Mesodermal cell (in vitro differentiated cells): Measurements from ENCODE around the gene ZNF280B.
"Not testable (repeated sequence)": the region's sequence is repeated elsewhere in the genome, so short reads cannot be mapped to it uniquely, and the experiment has no call there.

Source experiments
- H3K27ac ChIP-seq: 2 replicates; pipeline ENCODE4 v1.7.0; 2013; ENCODE audit warnings: mild to moderate bottlenecking, low read depth, low read length, moderate library complexity; ENCODE audit not compliant: severe bottlenecking
- H3K36me3 ChIP-seq: 2 replicates; pipeline ENCODE4 v1.7.1; 2013; ENCODE audit warnings: mild to moderate bottlenecking, low read length, moderate library complexity; ENCODE audit not compliant: control insufficient read depth, insufficient read depth
- H3K4me1 ChIP-seq: one replicate; pipeline ENCODE4 v1.7.1; 2013; ENCODE audit warnings: mild to moderate bottlenecking, low read length; ENCODE audit not compliant: insufficient read depth, control insufficient read depth, poor library complexity, severe bottlenecking
- H3K4me3 ChIP-seq: 2 replicates; pipeline ENCODE4 v1.7.0; 2013; ENCODE audit warnings: low read length, control low read depth, mild to moderate bottlenecking; ENCODE audit not compliant: insufficient read depth, poor library complexity, severe bottlenecking; ENCODE audit errors: extremely low read depth
- H3K9me3 ChIP-seq: 2 replicates; pipeline ENCODE4 v1.7.1; 2013; ENCODE audit warnings: mild to moderate bottlenecking, low read length, moderate library complexity; ENCODE audit not compliant: control insufficient read depth
- WGBS, 2 experiments: methylation state at CpG; one replicate each; pipeline ENCODE4 v1.1.5; 2013; ENCODE audit warnings: missing lambda C conversion rate in 2 of 2; ENCODE audit not compliant: insufficient coverage in 2 of 2; 5-methylcytosine and 5-hydroxymethylcytosine counted together

The ZNF280B gene

GRCh38 chr22:22506736-22507135 is 1.8 kb downstream of the ZNF280B start:
- H3K4me1 ChIP-seq: peaks cover 4% of the 10 kb centered on the region
- H3K27ac ChIP-seq: no peak overlapping the region
- WGBS, 2 experiments: 80 to 100% methylated on average over 1 of the region's 1 CpG
- H3K4me3 ChIP-seq: no peak overlapping the region
- H3K36me3 ChIP-seq: peaks cover 48% of the 10 kb centered on the region
- peaks cover 9% of the 10 kb centered on the region for H3K9me3 ChIP-seq

- H3K27ac ChIP-seq: no peak overlapping the region
- WGBS, 2 experiments: 86% methylated on average over 1 of the region's 2 CpGs; no CpG with 5 or more reads in 1 of the 2 experiments
- no peaks in the 10 kb centered on the region for H3K9me3 ChIP-seq
- peaks cover 35% of the 10 kb centered on the region for H3K36me3 ChIP-seq
- no peak overlapping the region for H3K4me3 ChIP-seq
- no peaks in the 10 kb centered on the region for H3K4me1 ChIP-seq
Measured at GRCh38 chr22:22498267-22498666, 10.3 kb downstream of the ZNF280B start.

DNA sequence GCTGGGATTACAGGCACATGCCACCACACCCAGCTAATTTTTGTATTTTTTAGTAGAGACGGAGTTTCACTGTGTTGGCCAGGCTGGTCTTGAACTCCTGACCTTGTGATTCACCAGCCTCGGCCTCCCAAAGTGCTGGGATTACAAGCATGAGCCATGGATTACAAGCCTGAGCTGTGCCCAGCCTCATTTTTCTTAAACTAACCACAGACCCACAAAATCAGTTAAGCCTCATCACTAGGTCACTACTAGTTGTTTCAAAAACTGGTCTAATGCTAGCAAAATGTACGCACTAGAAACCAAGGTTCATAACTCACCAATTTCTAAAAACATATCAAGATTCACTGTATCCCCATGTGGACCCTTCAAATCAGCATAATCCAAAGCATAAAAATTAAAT is 17.0 kb downstream of the ZNF280B start:
- not testable (repeated sequence) for H3K27ac ChIP-seq, H3K9me3 ChIP-seq, H3K4me3 ChIP-seq, H3K4me1 ChIP-seq
- 92 to 94% methylated on average over 3 of the region's 3 CpGs for WGBS, 2 experiments
- peaks cover 51% of the 10 kb centered on the region for H3K36me3 ChIP-seq

GRCh38 chr22:22488736-22489135 is 19.8 kb downstream of the ZNF280B start:
- Histone ChIP-seq H3K4me3 (no peak overlapping the region), H3K9me3 (no peaks in the 10 kb centered on the region), H3K36me3 (peaks cover 66% of the 10 kb centered on the region), H3K27ac (no peak overlapping the region), H3K4me1 (no peaks in the 10 kb centered on the region)
- 86 to 94% methylated on average over 3 of the region's 5 CpGs for WGBS, 2 experiments

DNA sequence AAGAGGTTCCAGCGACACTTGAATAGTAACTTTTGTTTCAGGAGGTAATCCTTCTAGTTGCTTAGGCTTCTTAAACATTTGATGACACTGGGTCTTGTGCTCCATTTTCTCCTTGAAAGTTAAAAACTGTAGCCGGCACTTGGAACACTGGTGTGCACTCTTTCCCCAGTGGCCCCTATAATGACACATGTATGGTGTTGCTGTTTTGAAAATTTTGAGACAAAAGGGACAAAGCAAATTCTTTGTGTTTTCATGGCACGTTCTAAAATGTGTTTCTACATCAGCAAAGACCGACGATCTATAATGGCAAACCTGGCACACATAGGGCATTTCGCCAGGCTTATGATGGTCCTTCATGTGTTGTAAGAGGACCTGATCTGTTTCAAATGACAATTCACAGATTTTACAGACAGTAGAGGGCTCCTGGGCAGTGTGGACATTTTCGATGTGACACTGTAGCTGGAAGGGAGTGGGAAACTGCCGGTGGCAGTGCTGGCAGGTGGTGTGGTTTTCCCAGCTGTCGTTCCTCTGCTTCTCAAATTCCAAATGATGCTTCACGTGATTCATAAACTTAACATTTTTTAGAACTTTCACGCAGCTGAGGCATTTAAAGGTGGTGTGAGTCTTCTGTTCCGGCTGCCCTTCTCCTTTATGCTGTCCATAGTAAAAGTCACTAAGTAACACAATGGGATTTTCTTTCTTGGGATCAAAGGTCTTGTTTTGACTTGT is 20.5 kb downstream of the ZNF280B start:
- 88 to 89% methylated on average over 7 to 9 of the region's 12 CpGs for WGBS, 2 experiments
- Histone ChIP-seq H3K4me3 (no peak overlapping the region), H3K9me3 (no peaks in the 10 kb centered on the region), H3K4me1 (no peaks in the 10 kb centered on the region), H3K27ac (no peak overlapping the region), H3K36me3 (peaks cover 59% of the 10 kb centered on the region)

- no peak overlapping the region for H3K27ac ChIP-seq
- H3K9me3 ChIP-seq: no peaks in the 10 kb centered on the region
- no peaks in the 10 kb centered on the region for H3K4me1 ChIP-seq
- WGBS, 2 experiments: 82 to 100% methylated on average over 2 of the region's 6 CpGs
- H3K4me3 ChIP-seq: no peak overlapping the region
- H3K36me3 ChIP-seq: peaks cover 51% of the 10 kb centered on the region
Measured at GRCh38 chr22:22487059-22487458, 21.5 kb downstream of the ZNF280B start.

DNA sequence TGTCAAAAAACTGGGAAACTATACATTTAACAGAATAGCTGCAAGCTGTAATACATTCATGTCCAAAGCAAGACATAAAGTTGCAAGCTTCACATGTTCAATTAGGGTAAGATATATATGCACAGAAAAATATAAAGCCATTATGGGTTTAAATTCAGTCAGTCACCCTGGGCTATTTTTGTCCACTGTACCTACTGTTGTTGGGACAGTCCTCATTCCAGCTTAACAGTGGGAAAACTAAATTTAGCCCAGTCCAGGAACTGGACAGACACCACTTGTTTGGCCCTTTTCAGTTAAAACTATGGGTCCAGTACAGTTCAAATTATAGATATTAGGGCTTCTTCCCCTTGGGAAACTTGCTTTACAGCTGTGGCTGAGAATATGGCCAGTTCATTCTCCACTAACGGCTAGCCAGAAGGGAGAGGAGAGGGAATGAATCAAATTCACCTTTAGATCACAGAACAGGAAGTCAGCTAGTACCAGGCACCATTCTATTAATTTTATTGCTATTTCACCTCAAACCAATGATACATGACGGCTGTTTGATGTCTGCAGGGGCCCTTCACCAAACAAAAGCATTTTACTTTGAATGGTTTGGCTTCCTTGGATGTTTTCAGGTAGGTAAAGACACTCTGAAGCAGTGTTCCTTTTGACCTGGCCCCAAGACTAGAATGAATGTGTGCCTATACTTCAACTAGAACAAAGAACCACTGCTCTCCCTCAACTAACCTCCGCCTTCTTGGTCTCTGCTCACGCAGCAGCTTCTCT is 22.2 kb downstream of the ZNF280B start:
- Histone ChIP-seq H3K4me1 (no peaks in the 10 kb centered on the region), H3K27ac (no peak overlapping the region), H3K9me3 (no peaks in the 10 kb centered on the region), H3K4me3 (no peak overlapping the region), H3K36me3 (peaks cover 46% of the 10 kb centered on the region)
- WGBS, 2 experiments: 95 to 100% methylated on average over 1 to 2 of the region's 4 CpGs

- Histone ChIP-seq H3K4me1 (no peaks in the 10 kb centered on the region), H3K36me3 (peaks cover 45% of the 10 kb centered on the region), H3K27ac (no peak overlapping the region), H3K4me3 (no peak overlapping the region), H3K9me3 (no peaks in the 10 kb centered on the region)
- WGBS, 2 experiments: 92 to 93% methylated on average over 3 of the region's 3 CpGs
Measured at GRCh38 chr22:22485524-22485923, 23.0 kb downstream of the ZNF280B start.

- no peak overlapping the region for H3K27ac ChIP-seq
- H3K36me3 ChIP-seq: peaks cover 41% of the 10 kb centered on the region
- no peak overlapping the region for H3K4me3 ChIP-seq
- H3K9me3 ChIP-seq: no peaks in the 10 kb centered on the region
- no peaks in the 10 kb centered on the region for H3K4me1 ChIP-seq
- WGBS, 2 experiments: 93 to 96% methylated on average over 7 to 11 of the region's 11 CpGs
Measured at GRCh38 chr22:22484023-22484422, 24.5 kb downstream of the ZNF280B start.

DNA sequence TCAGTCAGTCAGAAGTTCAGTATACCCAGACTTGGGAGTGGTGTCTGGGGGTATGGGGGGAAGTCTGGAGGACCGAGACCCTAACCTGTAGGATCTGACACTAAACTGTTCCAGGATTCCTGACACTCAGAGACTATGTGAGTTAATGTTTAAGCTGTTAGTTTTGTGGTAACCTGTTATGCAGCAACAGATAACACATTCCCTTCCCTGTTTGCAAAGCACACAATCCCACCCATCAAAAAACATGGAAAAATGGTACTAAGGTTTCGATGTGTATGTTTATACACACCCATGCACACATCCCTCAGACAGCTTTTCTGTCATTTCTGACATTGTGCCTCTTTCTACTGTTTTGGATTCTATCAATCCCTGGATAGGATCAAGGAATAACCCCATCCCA is 27.6 kb downstream of the ZNF280B start:
- Histone ChIP-seq H3K4me3 (no peak overlapping the region), H3K9me3 (no peaks in the 10 kb centered on the region), H3K27ac (no peak overlapping the region), H3K36me3 (peaks cover 15% of the 10 kb centered on the region), H3K4me1 (no peaks in the 10 kb centered on the region)
- WGBS, 2 experiments: 92 to 100% methylated on average over 1 to 2 of the region's 2 CpGs

- Histone ChIP-seq H3K27ac (no peak overlapping the region), H3K36me3 (peaks cover 7% of the 10 kb centered on the region), H3K4me3 (no peak overlapping the region), H3K4me1 (no peaks in the 10 kb centered on the region), H3K9me3 (no peaks in the 10 kb centered on the region)
- no CpG with 5 or more reads among the region's 5 CpGs for WGBS, 2 experiments
Measured at GRCh38 chr22:22479999-22480532, 28.5 kb downstream of the ZNF280B start.
